MM.1S (cell line): ENCODE results near the gene PTPRN2.

Experiments
- EZH2 ChIP-seq: fragments of 300-600 bp; sonication (generic); optimal IDR thresholded peaks from 2 replicates; pipeline ENCODE3; 2017; ENCODE audit warnings: low read depth, mild to moderate bottlenecking, antibody characterized with exemption, low read length, mixed read lengths
- EZH2phosphoT487 ChIP-seq: fragments of 300-600 bp; sonication (generic); IDR thresholded peaks from 2 replicates; pipeline ENCODE4 v1.6.1; 2018; ENCODE audit warnings: antibody characterized with exemption, low read length
- TF ChIP-seq, protein P1 (sequence below): fragments of 300-600 bp; sonication (generic); IDR thresholded peaks from 2 replicates; pipeline ENCODE4 v1.5.1; 2016; ENCODE audit warnings: antibody characterized with exemption, low read length, mixed read lengths

GRCh38 chr7:158008267-158008666 lies 579.4 kb downstream of the PTPRN2 start:
- TF ChIP-seq, protein P1, sequence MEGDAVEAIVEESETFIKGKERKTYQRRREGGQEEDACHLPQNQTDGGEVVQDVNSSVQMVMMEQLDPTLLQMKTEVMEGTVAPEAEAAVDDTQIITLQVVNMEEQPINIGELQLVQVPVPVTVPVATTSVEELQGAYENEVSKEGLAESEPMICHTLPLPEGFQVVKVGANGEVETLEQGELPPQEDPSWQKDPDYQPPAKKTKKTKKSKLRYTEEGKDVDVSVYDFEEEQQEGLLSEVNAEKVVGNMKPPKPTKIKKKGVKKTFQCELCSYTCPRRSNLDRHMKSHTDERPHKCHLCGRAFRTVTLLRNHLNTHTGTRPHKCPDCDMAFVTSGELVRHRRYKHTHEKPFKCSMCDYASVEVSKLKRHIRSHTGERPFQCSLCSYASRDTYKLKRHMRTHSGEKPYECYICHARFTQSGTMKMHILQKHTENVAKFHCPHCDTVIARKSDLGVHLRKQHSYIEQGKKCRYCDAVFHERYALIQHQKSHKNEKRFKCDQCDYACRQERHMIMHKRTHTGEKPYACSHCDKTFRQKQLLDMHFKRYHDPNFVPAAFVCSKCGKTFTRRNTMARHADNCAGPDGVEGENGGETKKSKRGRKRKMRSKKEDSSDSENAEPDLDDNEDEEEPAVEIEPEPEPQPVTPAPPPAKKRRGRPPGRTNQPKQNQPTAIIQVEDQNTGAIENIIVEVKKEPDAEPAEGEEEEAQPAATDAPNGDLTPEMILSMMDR, result no peak
- no peak for TF ChIP-seq EZH2
- no peak for TF ChIP-seq EZH2phosphoT487
